IMR-90 (cell line): ENCODE data around the gene FAM89B. TPM values are rescaled to one million over a fixed set of nuclear protein-coding genes. Genes with fewer than 3 reads are reported as not detected.

Experiments used
- ATAC-seq: fragments of 200-7000 bp; cut with Tn5 transposase; 2 replicates; pipeline ENCODE4 v1.9.1; 2020; ENCODE audit warnings: low read depth, mild to moderate bottlenecking, moderate library complexity
- BruUV-seq: library from RNA; stranded (reverse); fragments of 400-500 nt; replicated peaks from 2 replicates; lab custom pipeline; 2021; lab: Mats Ljungman, UMichigan
- CTCF ChIA-PET: fragments of 300-600 bp; formaldehyde crosslinking; extraction: SDS; loops from one replicate; lab custom pipeline; 2021; ENCODE audit warnings: antibody characterized with exemption; lab: Yijun Ruan, JAX
- POLR2A ChIA-PET: fragments of 300-600 bp; sonication (Branson Sonifier 250); formaldehyde crosslinking; loops from one replicate; lab custom pipeline; 2022; ENCODE audit warnings: antibody characterized with exemption; ENCODE audit not compliant: unreplicated experiment; lab: Charles Lee
- DNase-seq: peaks from one replicate; pipeline ENCODE4 v3.0.0; 2013
- H2AFZ ChIP-seq: replicated peaks from 2 replicates; pipeline ENCODE3; 2013; ENCODE audit warnings: low read length, mild to moderate bottlenecking; ENCODE audit not compliant: poor library complexity
- H2AK5ac ChIP-seq: 2 replicates; pipeline ENCODE4 v1.6.1; 2013; ENCODE audit warnings: low read depth, low read length, inconsistent platforms
- H2AK9ac ChIP-seq: replicated peaks from 2 replicates; pipeline ENCODE3; 2013; ENCODE audit warnings: mild to moderate bottlenecking, low read depth, low read length, moderate library complexity; ENCODE audit not compliant: poor library complexity
- H2BK120ac ChIP-seq: 2 replicates; pipeline ENCODE4 v1.6.1; 2013; ENCODE audit warnings: low read depth, low read length, inconsistent platforms
- H2BK15ac ChIP-seq: 3 replicates; pipeline ENCODE4 v1.6.1; 2013; ENCODE audit warnings: low read depth, low read length, inconsistent platforms
- H2BK20ac ChIP-seq: 2 replicates; pipeline ENCODE4 v1.6.1; 2013; ENCODE audit warnings: low read depth, mild to moderate bottlenecking, inconsistent platforms, low read length, moderate library complexity
- H2BK5ac ChIP-seq: 2 replicates; pipeline ENCODE4 v1.6.1; 2013; ENCODE audit warnings: mild to moderate bottlenecking, low read depth, low read length, inconsistent platforms; ENCODE audit not compliant: poor library complexity, severe bottlenecking
- H3K14ac ChIP-seq: replicated peaks from 2 replicates; pipeline ENCODE4 v1.6.1; 2013; ENCODE audit warnings: low read depth, low read length, inconsistent platforms
- H3K18ac ChIP-seq: 2 replicates; pipeline ENCODE4 v1.6.1; 2013; ENCODE audit warnings: low read depth, low read length, control low read depth
- H3K23ac ChIP-seq: 2 replicates; pipeline ENCODE4 v1.6.1; 2013; ENCODE audit warnings: low read depth, low read length, inconsistent platforms
- H3K27ac ChIP-seq: 2 replicates; pipeline ENCODE4 v1.5.1; 2013; ENCODE audit warnings: mild to moderate bottlenecking, control low read depth, low read length; ENCODE audit not compliant: insufficient read depth
- H3K27me3 ChIP-seq: 2 replicates; pipeline ENCODE4 v1.6.1; 2013; ENCODE audit warnings: low read length; ENCODE audit not compliant: control insufficient read depth, insufficient read depth
- H3K36me3 ChIP-seq: 2 replicates; pipeline ENCODE4 v1.6.1; 2013; ENCODE audit warnings: low read length, mixed read lengths; ENCODE audit not compliant: control insufficient read depth, insufficient read depth
- H3K4ac ChIP-seq: 2 replicates; pipeline ENCODE4 v1.6.1; 2013; ENCODE audit warnings: low read depth, low read length, inconsistent platforms
- H3K4me1 ChIP-seq: 2 replicates; pipeline ENCODE4 v1.6.1; 2013; ENCODE audit warnings: low read length, mixed read lengths; ENCODE audit not compliant: control insufficient read depth, insufficient read depth
- H3K4me2 ChIP-seq: 2 replicates; pipeline ENCODE4 v1.6.1; 2013; ENCODE audit warnings: low read depth, mild to moderate bottlenecking, control low read depth, low read length, moderate library complexity
- H3K4me3 ChIP-seq: 2 replicates; pipeline ENCODE4 v1.5.1; 2013; ENCODE audit warnings: low read depth, mild to moderate bottlenecking, control low read depth, low read length, moderate library complexity; ENCODE audit not compliant: insufficient read depth
- H3K56ac ChIP-seq: 2 replicates; pipeline ENCODE4 v1.6.1; 2013; ENCODE audit warnings: low read length, inconsistent platforms; ENCODE audit not compliant: insufficient read depth; ENCODE audit errors: extremely low read depth
- H3K79me1 ChIP-seq, 2 experiments: 2 replicates each; pipeline ENCODE4 v1.6.1; 2013; ENCODE audit warnings: low read length in 2 of 2, inconsistent platforms in 1 of 2, low read depth in 1 of 2
- H3K9ac ChIP-seq: 2 replicates; pipeline ENCODE4 v1.6.1; 2013; ENCODE audit warnings: low read depth, low read length, control low read depth
- H3K9me1 ChIP-seq: 2 replicates; pipeline ENCODE4 v1.6.1; 2013; ENCODE audit warnings: low read length, inconsistent platforms; ENCODE audit not compliant: insufficient read depth
- H3K9me3 ChIP-seq: 2 replicates; pipeline ENCODE4 v1.6.1; 2013; ENCODE audit warnings: low read length; ENCODE audit not compliant: control insufficient read depth, insufficient read depth
- H4K20me1 ChIP-seq: 2 replicates; pipeline ENCODE4 v1.6.1; 2013; ENCODE audit warnings: low read length, inconsistent platforms; ENCODE audit not compliant: insufficient read depth
- H4K5ac ChIP-seq: 2 replicates; pipeline ENCODE4 v1.6.1; 2013; ENCODE audit warnings: mild to moderate bottlenecking, low read depth, low read length, control low read depth
- H4K8ac ChIP-seq, 2 experiments: 2 replicates each; pipeline ENCODE4 v1.6.1; 2013; ENCODE audit warnings: low read depth in 2 of 2, low read length in 2 of 2, control low read depth in 1 of 2, inconsistent platforms in 1 of 2
- H4K91ac ChIP-seq: 2 replicates; pipeline ENCODE4 v1.6.1; 2013; ENCODE audit warnings: low read depth, low read length, inconsistent platforms; ENCODE audit not compliant: insufficient read depth
- CTCF ChIP-seq: conservative IDR thresholded peaks from 2 replicates; pipeline ENCODE4 v1.5.1; 2012; ENCODE audit warnings: mild to moderate bottlenecking, low read depth, low read length, improper control_type of control experiment
- MAZ ChIP-seq: IDR thresholded peaks from 2 replicates; pipeline ENCODE4 v1.6.1; 2012; ENCODE audit warnings: low read depth, mild to moderate bottlenecking, low read length, improper control_type of control experiment, moderate library complexity, borderline replicate concordance
- POLR2A ChIP-seq: IDR thresholded peaks from 2 replicates; pipeline ENCODE4 v1.6.1; 2012; ENCODE audit warnings: mild to moderate bottlenecking, low read depth, low read length
- RAD21 ChIP-seq: IDR thresholded peaks from 2 replicates; pipeline ENCODE4 v1.6.1; 2012; ENCODE audit warnings: low read length, improper control_type of control experiment
- RCOR1 ChIP-seq: IDR thresholded peaks from 2 replicates; pipeline ENCODE4 v1.6.1; 2012; ENCODE audit warnings: mild to moderate bottlenecking, low read length, improper control_type of control experiment; ENCODE audit not compliant: insufficient replicate concordance
- RFX5 ChIP-seq: IDR thresholded peaks from 2 replicates; pipeline ENCODE4 v1.8.0; 2012; ENCODE audit warnings: low read depth, mild to moderate bottlenecking, low read length, moderate library complexity
- WGBS, 2 experiments: methylation state at CpG; one replicate each; pipeline versions ENCODE4 v1.1.5 to v1.1.7; 2013; ENCODE audit warnings: missing lambda C conversion rate in 2 of 2; ENCODE audit not compliant: insufficient read length in 1 of 2; ENCODE audit errors: extremely low coverage in 2 of 2; 5-methylcytosine and 5-hydroxymethylcytosine counted together
- dilution Hi-C: fragments of 300-500 bp; cut with HindIII; formaldehyde crosslinking; loops from one replicate; pipeline ENCODE4 v1.14.3; 2018; ENCODE audit warnings: low sequenced_read_pairs; ENCODE audit not compliant: unreplicated experiment
- in situ Hi-C: fragments of 300-500 bp; cut with MboI; formaldehyde crosslinking; loops from 3 replicates; pipeline ENCODE4 v1.14.3; 2019; ENCODE audit warnings: low sequenced_read_pairs, inconsistent platforms, mixed read lengths
- intact Hi-C: fragments of 100-400 bp; cut with micrococcal nuclease; formaldehyde crosslinking; loops from 2 replicates; pipeline ENCODE4 v1.10.0; 2022
- polyA plus RNA-seq, 3 experiments: library from polyadenylated mRNA; depleted of rRNA; stranded (reverse); fragments of >200 nt; gene quantifications; 2 replicates each; pipeline ENCODE4 v1.2.3, GENCODE V29; 2012; ENCODE audit warnings: low replicate concordance in 1 of 3
- total RNA-seq: library from RNA; depleted of rRNA; stranded (reverse); fragments of >200 nt; gene quantifications from 2 replicates; pipeline ENCODE4 v1.2.3, GENCODE V29; 2012

The FAM89B gene
- total and polyA plus RNA-seq, 2 of the 4 experiments (the other 2 are of a cell fraction) = 12.0 to 65.5 TPM

- Histone ChIP-seq H3K4ac (peak within 1 kb of the TSS; percentile 96), H3K14ac (peak within 1 kb of the TSS; percentile 91), H3K9me1 (peaks cover 25% of the 10 kb centered on the region), H2BK20ac (peak within 1 kb of the TSS; percentile 47), H3K36me3 (no peaks in the 10 kb centered on the region; the same call in 1 of the 2 replicates), H2BK5ac (peak within 1 kb of the TSS; percentile 72), H3K27ac (peak within 1 kb of the TSS; percentile 87), H2AK9ac (peak within 1 kb of the TSS; percentile 99), H4K20me1 (peaks cover 12% of the 10 kb centered on the region; the same call in 1 of the 2 replicates), H3K56ac (peak within 1 kb of the TSS; percentile 63; the same call in 1 of the 2 replicates), H4K91ac (peak within 1 kb of the TSS; percentile 93), H3K4me1 (peaks cover 43% of the 10 kb centered on the region), H3K27me3 (no peaks in the 10 kb centered on the region), H2BK120ac (peak within 1 kb of the TSS; percentile 75), H2BK15ac (peak within 1 kb of the TSS; percentile 75; the same call in 2 of the 3 replicates), H2AFZ (peak within 1 kb of the TSS; percentile 85), H2AK5ac (peak within 1 kb of the TSS; percentile 92), H4K8ac (peak within 1 kb of the TSS; percentile 91 to 97), H3K18ac (peak within 1 kb of the TSS; percentile 87), H3K4me2 (peak within 1 kb of the TSS; percentile 81), H3K9ac (peak within 1 kb of the TSS; percentile 71), H3K9me3 (no peaks in the 10 kb centered on the region), H3K23ac (peak within 1 kb of the TSS; percentile 49), H3K79me1 (peaks cover 16 to 38% of the 10 kb centered on the region in 2 experiments; a peak in 3 of 4 replicates), H3K4me3 (peak within 1 kb of the TSS; percentile 74), H4K5ac (peak within 1 kb of the TSS; percentile 99)
- DNase-seq (peak; percentile 71), ATAC-seq (peak; percentile 78)
- no TSS peak for BruUV-seq
- POLR2A ChIA-PET = no interaction called here
- CTCF ChIA-PET = interaction anchor here (1.3 kb wide), 1 partner anchor 15 kb away, joined by 4 read pairs; the partner anchor contains the start of gene FAM89B
- dilution Hi-C loops (no loop called here), intact Hi-C loops (no loop called here), in situ Hi-C loops (no loop called here)
- TF ChIP-seq POLR2A (peak; percentile 27; the same call in 1 of the 2 replicates), CTCF (0 out of 2 replicates have a peak, but pooled peaks have one; percentile 11), RCOR1 (no peak), RFX5 (no peak), MAZ (peak; percentile 46), RAD21 (0 out of 2 replicates have a peak, but pooled peaks have one; percentile 10)
- WGBS, 2 experiments = 0% methylated on average over 25 of the region's 79 CpGs; no CpG with 5 or more reads in 1 of the 2 experiments
These were observed 14.1 kb upstream of the FAM89B start, which contains the start of gene LTBP3 for GRCh38 chr11:65558002-65558929. LTBP3 (minus strand) TSS chr11:65558359; CDS start chr11:65557959, 400 bp downstream.
